ELF-1 (cell line): Measurements from ENCODE around the gene SLC17A4.

Source experiments
- DNase-seq: peaks from one replicate; pipeline ENCODE4 v3.0.0-alpha.2; 2016; ENCODE audit warnings: low read depth, low spot score

The SLC17A4 gene

DNA sequence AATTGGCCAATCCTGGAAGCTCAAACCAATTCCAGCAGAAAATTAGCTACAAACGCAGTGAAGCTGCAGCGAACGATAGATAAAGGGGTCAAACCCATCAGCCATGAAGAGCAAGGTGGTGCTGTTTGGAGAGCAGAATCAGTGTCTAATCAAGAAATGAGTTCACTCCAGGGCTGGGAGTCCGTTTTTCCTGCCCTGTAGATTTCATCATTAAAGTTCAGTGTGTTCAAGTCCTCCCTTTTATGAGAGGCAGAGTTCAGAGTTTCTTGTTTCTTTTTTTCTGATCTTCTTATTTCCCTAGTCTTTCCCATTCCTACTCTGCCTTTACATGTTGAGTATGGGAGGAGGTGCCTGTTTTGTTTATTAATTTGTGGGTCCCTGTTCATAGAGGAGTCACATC lies 46.9 kb downstream of the SLC17A4 start:
- no peak for DNase-seq

- no peak for DNase-seq
Observed at GRCh38 chr6:25804804-25805203, 50.3 kb downstream of the SLC17A4 start.

GRCh38 chr6:25815194-25815593 lies 60.7 kb downstream of the SLC17A4 start:
- no peak for DNase-seq

DNA sequence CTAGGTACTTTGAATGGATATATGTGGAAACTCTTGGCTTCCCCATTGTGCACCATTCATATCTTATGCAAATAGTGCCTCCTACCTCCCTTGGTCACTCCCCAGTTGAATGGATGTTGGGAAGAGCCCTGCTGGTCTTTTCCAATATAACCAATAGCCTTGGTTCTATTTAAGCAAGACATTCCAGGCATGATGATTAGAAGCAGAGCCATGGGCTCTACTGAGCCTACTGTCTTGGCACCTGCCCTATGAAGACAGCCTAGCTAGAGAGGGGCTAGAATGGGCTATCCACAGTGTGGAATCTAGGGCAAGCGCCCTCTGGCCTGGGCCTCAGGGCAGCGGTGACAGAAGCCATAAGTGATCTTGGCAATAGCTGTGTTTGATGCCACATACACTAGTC lies 61.7 kb downstream of the SLC17A4 start:
- no peak for DNase-seq

GRCh38 chr6:25821341-25821740 lies 66.8 kb downstream of the SLC17A4 start:
- no peak for DNase-seq

DNA sequence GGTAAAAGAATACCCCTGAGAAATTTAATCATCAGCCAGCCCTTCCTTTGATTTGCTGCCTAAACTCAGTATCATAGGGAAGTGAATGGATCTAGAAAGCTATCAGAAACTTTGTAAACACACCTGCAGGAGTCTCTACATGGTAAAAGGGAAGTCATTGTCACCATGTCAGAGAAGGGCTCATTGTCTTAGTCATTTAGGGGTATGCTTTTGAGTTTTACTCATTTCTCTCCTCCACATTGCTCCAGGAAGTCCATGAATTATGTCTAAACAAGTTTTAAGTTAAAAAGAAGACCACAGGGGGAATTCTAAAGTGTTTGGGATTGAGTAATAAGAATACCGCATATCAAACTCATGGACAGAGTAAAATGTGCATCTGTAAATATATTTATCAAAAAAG lies 74.8 kb downstream of the SLC17A4 start:
- no peak for DNase-seq

DNA sequence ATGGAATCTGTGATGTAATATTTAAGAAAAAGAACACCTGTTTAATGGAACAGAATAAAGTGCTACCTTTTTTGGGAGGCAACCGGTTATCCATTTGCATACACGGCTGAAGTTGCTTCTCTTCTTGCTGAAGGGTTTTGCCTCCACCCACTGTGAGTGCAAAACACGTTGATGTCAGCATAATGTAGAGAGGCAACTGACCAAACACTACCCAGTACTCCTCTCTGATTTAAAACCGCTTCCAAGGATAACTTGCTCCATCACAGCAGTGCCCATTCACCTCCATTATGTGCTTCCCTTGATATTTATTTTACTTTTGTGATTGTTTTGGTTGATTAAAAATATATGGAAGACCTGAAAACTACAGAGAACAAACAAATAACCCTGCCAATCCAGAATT lies 75.9 kb downstream of the SLC17A4 start:
- no peak for DNase-seq
